IPS-NIHi7 (cell line): ENCODE measurements around the gene IGFBP3.

Experiments
- DNase-seq: peaks from one replicate; pipeline ENCODE4 v3.0.0; 2012; ENCODE audit warnings: mixed read lengths; ENCODE audit errors: extremely low spot score

The IGFBP3 gene

DNA sequence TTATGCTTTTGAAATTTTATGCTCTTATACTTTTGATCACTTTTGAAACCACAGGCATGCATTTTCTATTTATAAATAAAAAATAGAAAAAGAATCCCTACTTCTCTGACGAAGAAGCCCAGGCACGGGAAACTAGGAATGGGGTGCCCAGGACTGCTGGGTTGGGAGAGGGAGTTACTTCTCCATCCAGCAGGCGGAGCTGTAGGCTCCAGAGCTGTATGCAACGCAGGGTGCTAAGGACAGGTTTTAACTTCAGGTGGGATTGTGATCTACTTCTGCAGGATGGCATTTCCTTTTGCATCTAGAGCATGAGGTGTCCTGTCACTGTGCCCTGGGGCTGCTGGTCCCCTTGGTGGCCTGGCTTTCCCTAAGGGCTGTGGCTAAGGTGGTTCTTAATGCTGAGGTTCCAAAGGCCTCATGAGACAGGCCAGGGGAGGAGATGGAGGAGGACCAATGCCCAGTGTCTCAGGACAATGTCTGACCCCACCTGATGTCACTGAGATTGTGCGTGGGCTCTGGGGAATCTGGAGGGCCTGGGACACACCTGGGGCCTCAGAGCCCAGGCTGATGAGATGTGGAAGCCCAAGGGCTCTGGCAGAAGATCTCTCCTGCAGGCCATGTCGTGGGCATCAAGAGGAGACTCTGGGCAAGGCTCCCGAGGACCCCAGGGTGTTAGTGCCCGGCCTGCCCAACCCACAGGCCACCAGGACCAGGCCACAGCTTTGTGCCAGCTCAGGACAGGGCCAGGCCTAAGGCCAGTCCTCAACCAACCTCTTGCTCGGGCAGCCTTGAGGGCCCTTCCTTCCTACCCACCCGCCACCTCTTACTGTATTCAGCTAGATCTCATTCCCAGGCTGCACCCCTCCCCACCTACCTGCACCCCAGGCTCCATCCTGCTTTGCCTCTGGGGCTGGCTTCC lies 48.7 kb downstream of the IGFBP3 start:
- peak; percentile 79 for DNase-seq

DNA sequence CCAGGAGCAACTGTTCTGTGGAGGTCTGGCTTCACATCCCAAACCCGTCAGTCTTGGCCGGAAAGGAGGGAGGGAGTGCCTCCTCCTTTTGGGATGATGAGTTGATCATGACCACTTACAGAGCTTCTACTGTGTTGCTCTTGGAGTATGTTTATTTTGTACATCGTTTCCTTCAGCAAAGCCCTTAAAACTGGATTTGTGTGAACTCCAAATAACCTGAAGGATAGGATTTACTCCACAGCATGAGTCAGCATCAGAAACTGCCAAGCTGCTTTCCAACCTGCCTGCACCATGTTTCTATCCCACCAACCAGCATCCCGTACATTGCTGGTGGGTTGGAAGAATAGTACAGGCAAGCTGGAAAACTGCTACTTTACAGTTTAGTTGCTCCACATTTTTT lies 51.6 kb downstream of the IGFBP3 start:
- no peak for DNase-seq

DNA sequence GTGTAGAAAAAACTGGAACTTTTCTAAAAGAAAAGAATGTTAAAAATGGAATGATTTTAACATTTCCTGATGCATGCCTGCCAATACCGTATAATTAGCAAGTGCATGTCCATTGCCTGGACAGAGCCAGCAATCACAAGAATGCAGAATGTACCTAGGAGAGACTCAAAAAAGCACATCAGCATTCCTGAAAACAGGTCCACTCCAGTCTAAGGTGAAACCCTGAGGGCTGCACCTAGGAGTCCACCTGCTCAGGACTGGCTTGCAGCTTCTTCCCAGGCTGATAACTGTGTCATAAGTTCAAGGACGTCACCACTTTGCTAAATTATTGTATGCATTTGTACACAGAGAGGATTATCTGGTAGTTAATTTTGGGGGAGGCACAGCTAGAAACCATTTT lies 53.6 kb downstream of the IGFBP3 start:
- DNase-seq: no peak

DNA sequence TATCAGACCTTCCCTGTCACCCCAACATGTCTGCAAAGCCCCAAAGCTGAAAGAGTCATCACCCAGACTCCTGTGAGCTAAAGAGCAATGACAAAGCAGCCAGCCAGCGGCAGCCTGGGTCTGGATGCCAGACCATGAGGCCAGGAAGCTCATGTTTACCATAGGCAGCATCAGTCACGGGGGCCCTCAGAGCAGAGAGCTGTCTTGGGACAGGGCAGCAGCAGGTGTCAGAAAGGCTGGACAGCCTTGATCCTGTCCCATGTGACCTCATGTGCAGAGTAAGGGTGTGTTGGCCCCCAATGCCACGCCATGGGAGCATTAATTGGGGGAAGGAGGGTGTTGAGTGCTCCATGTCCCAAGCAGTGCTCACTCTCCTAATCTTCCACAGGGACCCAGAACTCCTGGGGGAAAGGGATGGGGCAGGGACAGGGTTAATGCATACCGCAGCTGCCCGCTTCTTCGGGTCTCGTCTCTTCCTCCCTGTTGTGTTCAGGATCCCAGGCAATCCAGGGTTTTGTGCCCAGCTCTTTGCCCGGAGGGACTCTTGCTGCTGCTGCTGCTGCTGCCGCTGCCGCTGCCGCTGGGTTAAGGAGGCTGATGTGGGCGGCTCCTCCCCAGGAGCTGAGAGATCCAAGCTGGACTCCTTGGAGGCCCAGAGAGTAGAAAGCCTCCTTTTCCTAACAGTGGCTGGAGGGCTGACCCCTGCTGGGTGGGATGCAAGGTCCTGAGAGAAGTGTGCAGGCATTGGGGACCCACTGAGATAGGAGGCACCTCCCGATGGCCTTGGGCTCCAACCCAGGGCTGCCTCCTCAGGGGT lies 55.3 kb downstream of the IGFBP3 start:
- no peak for DNase-seq

DNA sequence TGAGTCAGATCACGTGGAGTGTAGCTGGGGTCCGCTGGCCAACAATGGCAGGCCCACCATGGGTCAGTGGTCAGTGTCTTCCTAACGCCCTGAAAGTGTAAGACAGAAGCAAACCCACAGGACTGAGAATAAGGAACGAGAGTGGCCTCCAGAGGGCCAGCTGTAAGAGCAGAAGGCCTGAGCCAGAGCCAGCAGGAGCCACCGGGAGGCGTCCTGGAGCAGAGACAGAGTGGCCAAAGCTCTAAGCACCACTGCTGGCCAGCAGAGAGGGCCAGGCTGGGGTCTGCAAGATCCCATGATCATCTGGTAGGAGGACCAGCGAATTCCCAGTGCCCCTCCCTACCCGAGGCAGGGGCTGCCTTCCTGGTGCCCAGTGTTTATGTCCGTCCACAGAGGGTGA lies 57.4 kb downstream of the IGFBP3 start:
- peak; percentile 78 for DNase-seq
